Activated T-cell treated with anti-CD3 and anti-CD28 coated beads, Interleukin-2, amount 50 U/mL, for 72 hours (primary cell): ENCODE results near the gene ATN1. TPM values are rescaled to one million over a fixed set of nuclear protein-coding genes. Genes with fewer than 3 reads are reported as not detected.

ENCODE experiments used
- ATAC-seq, 2 donors: fragments of 150-1000 bp; cut with Tn5 transposase; replicated peaks in 1 of 2; 2 replicates each; pipeline ENCODE4 v1.10.0; 2021; ENCODE audit warnings: moderate library complexity in 2 of 2, mild to moderate bottlenecking in 1 of 2
- DNase-seq, 2 donors: peaks; one replicate each; pipeline ENCODE4 v3.0.0; 2021 to 2022; ENCODE audit warnings: mixed read lengths in 1 of 2
- H3K27ac Mint-ChIP-seq: one replicate; pipeline ENCODE4 v1.8.0; 2022; ENCODE audit warnings: mild to moderate bottlenecking, moderate library complexity, mixed read lengths
- H3K27me3 Mint-ChIP-seq: one replicate; pipeline ENCODE4 v1.8.0; 2022; ENCODE audit warnings: low read depth, mixed read lengths
- H3K36me3 Mint-ChIP-seq, 2 donors: one replicate each; pipeline ENCODE4 v1.8.0; 2022; ENCODE audit warnings: mixed read lengths in 2 of 2, mild to moderate bottlenecking in 1 of 2; ENCODE audit not compliant: insufficient read depth in 2 of 2
- H3K4me1 Mint-ChIP-seq: one replicate; pipeline ENCODE4 v1.8.0; 2022; ENCODE audit warnings: low read depth, mixed read lengths
- H3K4me3 Mint-ChIP-seq, 2 donors: one replicate each; pipeline ENCODE4 v1.8.0; 2022; ENCODE audit warnings: mild to moderate bottlenecking in 2 of 2, mixed read lengths in 2 of 2, moderate library complexity in 2 of 2
- H3K9me3 Mint-ChIP-seq, 2 donors: one replicate each; pipeline ENCODE4 v1.8.0; 2022; ENCODE audit warnings: mixed read lengths in 2 of 2
- total RNA-seq, 2 donors: library from RNA; stranded (reverse); gene quantifications; one replicate each; pipeline ENCODE4 v1.2.3, GENCODE V29; 2022

ATN1 gene
- total RNA-seq, 2 donors from 2014 or later: 51.4 to 64.9 TPM

DNA sequence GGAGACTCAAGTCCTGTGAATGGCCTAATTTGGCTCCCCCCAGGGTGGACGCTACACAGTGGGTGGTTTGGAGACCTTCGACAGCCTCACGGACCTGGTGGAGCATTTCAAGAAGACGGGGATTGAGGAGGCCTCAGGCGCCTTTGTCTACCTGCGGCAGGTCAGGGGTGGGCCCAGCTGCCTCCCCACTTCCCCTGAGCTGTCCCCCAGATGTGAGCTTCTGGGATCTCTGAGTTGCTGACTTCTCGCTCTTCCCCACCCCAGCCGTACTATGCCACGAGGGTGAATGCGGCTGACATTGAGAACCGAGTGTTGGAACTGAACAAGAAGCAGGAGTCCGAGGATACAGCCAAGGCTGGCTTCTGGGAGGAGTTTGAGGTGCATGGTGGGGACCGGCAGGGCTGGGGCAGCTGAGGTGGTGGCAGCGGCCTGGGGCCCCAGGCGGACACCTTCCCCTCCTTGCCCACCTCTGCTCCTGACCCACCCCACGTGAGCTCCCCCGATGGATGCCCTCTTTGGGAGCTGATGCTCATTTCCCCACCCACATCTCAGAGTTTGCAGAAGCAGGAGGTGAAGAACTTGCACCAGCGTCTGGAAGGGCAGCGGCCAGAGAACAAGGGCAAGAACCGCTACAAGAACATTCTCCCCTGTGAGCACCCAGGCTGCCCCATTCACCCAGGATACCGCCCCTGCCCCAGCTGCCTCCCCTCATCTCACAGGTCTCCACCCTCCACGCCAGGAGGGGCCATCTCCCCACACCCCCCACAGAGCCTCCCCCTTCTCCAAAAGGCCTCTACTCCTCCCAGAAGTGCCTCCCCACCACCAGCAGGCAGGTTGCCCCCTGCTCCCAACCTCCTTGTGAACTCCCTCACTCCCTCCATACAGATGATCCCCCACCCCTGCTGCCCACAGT is 27.6 kb downstream of the ATN1 start:
- ATAC-seq (no peak), DNase-seq (no peak)
- Mint-ChIP-seq H3K4me3 (peak overlapping the region; percentile 77 to 92), H3K27me3 (no peaks in the 10 kb centered on the region), H3K36me3 (peaks cover 8 to 21% of the 10 kb centered on the region in 2 donors), H3K4me1 (peaks cover 77% of the 10 kb centered on the region), H3K27ac (peak overlapping the region; percentile 99), H3K9me3 (no peaks in the 10 kb centered on the region)

DNA sequence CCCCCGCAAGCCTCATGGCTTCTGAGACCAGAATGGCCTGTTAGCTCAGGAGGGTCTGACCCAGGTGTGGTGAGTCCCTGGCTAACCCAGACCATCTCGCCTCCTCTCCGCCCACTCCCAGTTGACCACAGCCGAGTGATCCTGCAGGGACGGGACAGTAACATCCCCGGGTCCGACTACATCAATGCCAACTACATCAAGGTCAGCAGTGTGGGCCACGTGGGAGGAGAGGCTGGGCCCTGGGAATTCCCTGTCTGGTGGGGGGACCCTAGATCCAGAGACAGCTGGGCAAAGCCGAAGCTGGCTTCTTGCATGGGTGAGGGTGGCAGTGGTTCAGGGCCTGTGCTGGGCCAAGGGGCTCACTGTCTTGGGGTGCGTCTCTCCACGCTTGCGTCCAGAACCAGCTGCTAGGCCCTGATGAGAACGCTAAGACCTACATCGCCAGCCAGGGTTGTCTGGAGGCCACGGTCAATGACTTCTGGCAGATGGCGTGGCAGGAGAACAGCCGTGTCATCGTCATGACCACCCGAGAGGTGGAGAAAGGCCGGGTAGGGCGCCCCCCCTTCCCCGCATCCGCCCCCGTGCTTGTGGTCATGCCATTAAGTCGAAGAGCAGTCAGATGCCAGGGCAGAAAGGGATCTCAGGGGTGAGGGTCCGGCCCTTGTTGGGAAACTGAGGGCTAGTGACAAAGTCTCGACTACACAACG is 28.4 kb downstream of the ATN1 start:
- H3K36me3 Mint-ChIP-seq: peaks cover 8 to 23% of the 10 kb centered on the region in 2 donors
- peak overlapping the region; percentile 0 for H3K27ac Mint-ChIP-seq
- no peaks in the 10 kb centered on the region for H3K27me3 Mint-ChIP-seq
- no peak for DNase-seq
- no peaks in the 10 kb centered on the region for H3K9me3 Mint-ChIP-seq
- H3K4me3 Mint-ChIP-seq: peak overlapping the region; percentile 77 to 92
- no peak for ATAC-seq
- peaks cover 80% of the 10 kb centered on the region for H3K4me1 Mint-ChIP-seq

DNA sequence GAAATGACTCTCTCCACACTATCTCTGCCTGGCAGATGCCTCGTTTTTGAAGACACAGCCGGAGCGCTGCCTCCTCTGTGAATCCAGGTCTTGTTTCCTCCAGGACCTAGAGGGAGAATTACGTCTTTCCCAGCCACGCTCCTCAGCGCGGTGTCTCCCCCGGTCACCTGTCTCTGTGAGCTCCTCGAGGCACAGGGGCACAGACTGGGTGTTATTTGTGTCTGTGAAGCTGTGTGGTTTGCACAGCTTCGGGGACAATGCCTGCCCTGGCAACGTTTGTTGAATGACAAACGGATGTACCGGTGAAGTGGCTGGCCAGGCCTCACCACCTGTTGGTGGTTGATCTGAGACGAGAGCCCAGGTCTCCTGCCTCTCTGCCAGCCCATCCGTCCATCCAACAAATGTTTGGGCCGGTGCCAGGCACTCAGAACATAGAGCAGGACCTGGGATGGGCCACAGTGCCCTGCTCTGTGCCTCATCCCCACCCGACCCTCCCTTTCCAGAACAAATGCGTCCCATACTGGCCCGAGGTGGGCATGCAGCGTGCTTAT is 29.5 kb downstream of the ATN1 start:
- no peak for DNase-seq
- no peaks in the 10 kb centered on the region for H3K9me3 Mint-ChIP-seq

DNA sequence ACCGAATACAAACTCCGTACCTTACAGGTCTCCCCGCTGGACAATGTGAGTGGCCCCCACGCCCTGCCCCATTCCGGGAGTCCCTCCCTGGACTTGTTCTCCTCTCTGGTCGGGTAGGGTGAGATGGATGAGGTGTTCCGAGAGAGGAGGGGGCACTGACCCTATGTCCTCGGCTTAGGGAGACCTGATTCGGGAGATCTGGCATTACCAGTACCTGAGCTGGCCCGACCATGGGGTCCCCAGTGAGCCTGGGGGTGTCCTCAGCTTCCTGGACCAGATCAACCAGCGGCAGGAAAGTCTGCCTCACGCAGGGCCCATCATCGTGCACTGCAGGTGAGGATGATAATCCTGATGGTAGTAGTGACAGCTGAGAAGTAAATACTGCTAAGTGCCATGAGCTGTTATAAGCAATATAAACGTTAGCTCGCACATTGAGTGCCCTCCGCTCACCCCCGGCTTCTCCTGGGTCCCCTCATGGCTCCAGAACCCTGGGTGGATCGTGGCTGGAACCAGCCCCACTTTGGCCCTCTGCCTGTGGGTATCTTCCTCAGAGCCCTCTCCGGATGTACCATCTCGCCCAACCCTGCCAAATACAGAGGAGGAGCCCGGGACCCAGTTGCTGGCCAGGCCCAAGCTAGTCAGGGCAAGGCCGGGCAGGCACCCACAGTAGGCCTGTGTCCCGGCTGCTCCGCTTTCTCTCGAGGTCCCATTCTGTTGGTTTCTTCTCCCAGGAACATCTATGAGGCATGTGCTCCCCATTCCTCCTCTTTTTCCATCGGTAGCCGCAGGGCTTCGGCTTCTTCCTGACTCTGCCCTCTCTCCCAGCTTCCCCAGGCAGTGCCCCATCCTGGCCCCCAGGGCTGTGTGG is 30.2 kb downstream of the ATN1 start:
- peaks cover 2 to 13% of the 10 kb centered on the region in 2 donors for H3K36me3 Mint-ChIP-seq
- no peak for DNase-seq
- no peaks in the 10 kb centered on the region for H3K9me3 Mint-ChIP-seq
- peak overlapping the region; percentile 88 for H3K27ac Mint-ChIP-seq
- peak overlapping the region; percentile 93 for H3K4me3 Mint-ChIP-seq
- peaks cover 98% of the 10 kb centered on the region for H3K4me1 Mint-ChIP-seq
- ATAC-seq: no peak
- H3K27me3 Mint-ChIP-seq: no peaks in the 10 kb centered on the region

More for the DNA sequence above, 29.5 kb downstream of the ATN1 start:
- Mint-ChIP-seq H3K4me1 (peaks cover 91% of the 10 kb centered on the region), H3K4me3 (peak overlapping the region; percentile 77 to 92), H3K36me3 (peaks cover 7 to 20% of the 10 kb centered on the region in 2 donors), H3K27me3 (no peaks in the 10 kb centered on the region), H3K27ac (peak overlapping the region; percentile 66)
- no peak for ATAC-seq

DNA sequence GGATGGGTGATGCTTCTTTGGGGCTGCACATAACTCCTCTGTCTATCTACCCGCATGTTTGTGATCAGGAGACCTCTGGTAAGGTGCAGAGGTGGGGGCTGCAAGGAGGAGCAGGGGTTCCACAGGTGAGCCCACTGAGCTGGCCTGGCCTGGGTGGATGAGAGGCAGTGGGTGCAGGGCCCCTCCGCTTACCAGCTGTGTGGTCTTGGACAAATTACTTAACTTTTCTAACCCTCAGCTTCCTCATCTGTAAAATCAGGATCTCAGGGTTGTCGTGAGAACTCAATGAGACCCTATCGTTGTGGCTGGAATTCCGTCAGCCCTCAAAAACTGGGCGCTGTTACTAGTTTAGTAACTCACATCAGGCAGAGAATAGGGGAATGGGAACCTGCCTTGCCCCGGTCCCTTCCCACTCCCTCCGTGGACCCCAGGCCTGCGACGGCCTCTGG is 30.9 kb downstream of the ATN1 start:
- H3K27me3 Mint-ChIP-seq: no peaks in the 10 kb centered on the region

DNA sequence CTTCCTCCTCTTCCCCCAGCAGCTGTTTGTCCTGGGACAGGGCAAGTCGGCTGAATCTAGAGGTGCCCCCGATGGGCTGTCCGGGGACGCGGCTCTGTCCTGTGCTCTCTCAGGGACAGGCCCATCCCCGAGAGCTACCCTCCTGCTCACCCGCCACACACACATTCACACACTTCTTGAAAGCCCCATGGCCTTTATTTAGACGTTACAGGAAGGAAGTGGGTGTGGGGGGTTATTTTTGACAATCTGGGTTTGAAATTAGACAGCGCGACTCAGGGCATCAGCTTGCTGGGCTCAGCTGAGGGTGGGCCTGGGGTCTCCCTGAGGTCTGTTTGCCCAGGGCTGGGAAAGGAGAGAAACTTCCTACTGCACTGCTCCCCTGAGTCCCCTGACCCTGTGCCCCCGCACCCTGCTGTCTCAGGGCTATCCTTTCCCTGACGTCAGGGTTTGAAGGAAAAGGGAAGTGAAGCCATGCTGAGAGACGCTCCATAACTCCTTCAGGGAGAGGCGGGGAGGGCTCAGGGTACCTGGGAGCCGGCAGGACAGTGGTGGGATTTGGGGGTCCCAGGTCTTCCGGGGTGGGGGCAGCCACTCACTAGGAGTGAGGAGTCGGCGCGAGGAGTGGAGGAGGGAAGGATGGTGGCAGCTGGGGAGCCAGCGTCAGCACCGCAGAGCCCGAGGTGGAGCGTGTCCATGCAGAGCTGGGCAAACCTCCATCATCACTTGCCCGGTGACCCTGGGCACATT is 31.5 kb downstream of the ATN1 start:
- peak; percentile 78 for DNase-seq
- Mint-ChIP-seq H3K36me3 (peaks cover 2 to 13% of the 10 kb centered on the region in 2 donors), H3K4me3 (peak overlapping the region; percentile 93), H3K4me1 (peaks cover 92% of the 10 kb centered on the region), H3K9me3 (no peaks in the 10 kb centered on the region), H3K27me3 (no peaks in the 10 kb centered on the region), H3K27ac (peak overlapping the region; percentile 88)
- ATAC-seq: peak; percentile 52 to 54

More for the DNA sequence above, 30.9 kb downstream of the ATN1 start:
- ATAC-seq (no peak), DNase-seq (no peak)
- Mint-ChIP-seq H3K27ac (peak overlapping the region; percentile 88), H3K36me3 (peaks cover 2 to 13% of the 10 kb centered on the region in 2 donors), H3K4me1 (peaks cover 93% of the 10 kb centered on the region), H3K4me3 (peak overlapping the region; percentile 93), H3K9me3 (no peaks in the 10 kb centered on the region)

DNA sequence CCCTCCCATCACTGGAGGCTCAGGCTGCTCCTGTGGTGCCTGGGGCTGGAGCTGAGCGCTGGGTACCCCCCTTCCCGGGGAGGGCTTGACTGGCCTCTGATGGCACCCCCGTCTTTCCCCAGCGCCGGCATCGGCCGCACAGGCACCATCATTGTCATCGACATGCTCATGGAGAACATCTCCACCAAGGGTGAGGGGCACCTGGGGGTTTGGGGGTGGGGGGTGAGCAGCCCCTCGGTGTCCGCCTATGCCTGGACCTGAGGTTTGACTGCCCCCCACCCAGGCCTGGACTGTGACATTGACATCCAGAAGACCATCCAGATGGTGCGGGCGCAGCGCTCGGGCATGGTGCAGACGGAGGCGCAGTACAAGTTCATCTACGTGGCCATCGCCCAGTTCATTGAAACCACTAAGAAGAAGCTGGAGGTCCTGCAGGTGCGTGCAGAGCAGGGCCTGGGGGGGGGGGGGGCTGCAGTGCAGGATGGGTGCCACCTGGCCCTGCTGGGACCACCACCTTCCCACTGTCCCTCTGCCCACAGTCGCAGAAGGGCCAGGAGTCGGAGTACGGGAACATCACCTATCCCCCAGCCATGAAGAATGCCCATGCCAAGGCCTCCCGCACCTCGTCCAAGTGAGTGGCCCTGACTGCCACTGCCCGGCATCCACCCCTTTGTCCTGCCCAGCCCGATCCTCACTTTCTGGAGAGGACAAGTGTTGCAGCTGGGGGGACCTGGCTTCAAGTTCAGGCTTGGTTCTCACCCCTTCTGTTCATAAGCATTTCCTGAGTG is 32.2 kb downstream of the ATN1 start:
- no peak for DNase-seq
- no peak for ATAC-seq
- H3K27ac Mint-ChIP-seq: peak overlapping the region; percentile 2
- H3K4me1 Mint-ChIP-seq: peaks cover 92% of the 10 kb centered on the region
- peaks cover 0 to 11% of the 10 kb centered on the region in 2 donors for H3K36me3 Mint-ChIP-seq
- H3K27me3 Mint-ChIP-seq: no peaks in the 10 kb centered on the region
- H3K4me3 Mint-ChIP-seq: peak overlapping the region; percentile 93
- H3K9me3 Mint-ChIP-seq: no peaks in the 10 kb centered on the region

DNA sequence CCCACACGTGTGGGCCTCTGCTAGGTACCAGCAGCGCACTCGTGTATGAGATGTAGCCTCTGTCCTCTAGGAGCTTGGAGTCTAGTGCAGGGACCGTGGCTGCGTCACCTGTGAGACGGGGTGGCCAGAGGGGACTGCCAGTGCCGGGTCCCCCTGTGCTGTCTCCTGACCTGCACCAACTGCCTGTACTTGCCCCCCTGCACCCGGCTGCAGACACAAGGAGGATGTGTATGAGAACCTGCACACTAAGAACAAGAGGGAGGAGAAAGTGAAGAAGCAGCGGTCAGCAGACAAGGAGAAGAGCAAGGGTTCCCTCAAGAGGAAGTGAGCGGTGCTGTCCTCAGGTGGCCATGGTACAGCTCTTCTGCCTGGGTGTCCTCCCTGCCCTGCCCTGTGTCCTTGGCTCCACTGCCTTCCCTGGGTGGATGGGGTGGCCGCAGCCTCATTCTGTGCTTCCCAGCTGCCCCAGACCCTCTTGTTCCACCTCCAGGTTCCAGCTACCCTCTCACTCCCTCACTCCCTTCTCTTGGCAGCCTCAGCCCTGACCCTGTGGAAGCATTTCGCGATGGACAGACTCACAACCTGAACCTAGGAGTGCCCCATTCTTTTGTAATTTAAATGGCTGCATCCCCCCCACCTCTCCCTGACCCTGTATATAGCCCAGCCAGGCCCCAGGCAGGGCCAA is 33.0 kb downstream of the ATN1 start:
- peaks cover 92% of the 10 kb centered on the region for H3K4me1 Mint-ChIP-seq
- no peaks in the 10 kb centered on the region for H3K27me3 Mint-ChIP-seq
- H3K36me3 Mint-ChIP-seq: peaks cover 0 to 15% of the 10 kb centered on the region in 2 donors
- H3K4me3 Mint-ChIP-seq: peak overlapping the region; percentile 87 to 93
- peak overlapping the region; percentile 98 for H3K27ac Mint-ChIP-seq
- peak; percentile 61 to 67 for DNase-seq
- peak; percentile 25 to 50 for ATAC-seq
- H3K9me3 Mint-ChIP-seq: no peaks in the 10 kb centered on the region

DNA sequence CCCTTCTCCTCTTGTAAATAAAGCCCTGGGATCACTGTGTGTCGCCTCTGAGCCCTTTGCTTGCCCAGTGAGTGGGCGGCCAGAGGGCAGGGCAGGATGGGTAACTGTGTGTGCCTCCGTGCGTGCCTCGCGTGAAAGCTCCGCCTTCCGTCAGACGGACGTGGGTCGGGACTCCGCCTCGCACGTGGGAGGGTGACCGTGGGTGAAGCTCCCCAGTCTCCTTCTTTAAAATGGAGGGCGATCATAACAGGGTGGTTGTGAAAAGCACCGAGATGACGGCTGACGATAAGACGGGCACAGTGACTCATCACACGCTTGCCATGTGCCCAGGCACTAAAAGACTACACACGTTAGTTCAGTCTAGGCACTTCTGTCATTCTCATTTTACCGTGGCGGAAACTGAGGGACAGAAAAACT is 33.5 kb downstream of the ATN1 start:
- peak overlapping the region; percentile 98 for H3K27ac Mint-ChIP-seq
- H3K9me3 Mint-ChIP-seq: no peaks in the 10 kb centered on the region
- H3K4me3 Mint-ChIP-seq: peak overlapping the region; percentile 87 to 93
- H3K27me3 Mint-ChIP-seq: no peaks in the 10 kb centered on the region
- peak; percentile 90 to 95 for DNase-seq
- H3K36me3 Mint-ChIP-seq: peaks cover 1 to 15% of the 10 kb centered on the region in 2 donors
- peak; percentile 78 to 84 for ATAC-seq
- H3K4me1 Mint-ChIP-seq: peaks cover 92% of the 10 kb centered on the region

DNA sequence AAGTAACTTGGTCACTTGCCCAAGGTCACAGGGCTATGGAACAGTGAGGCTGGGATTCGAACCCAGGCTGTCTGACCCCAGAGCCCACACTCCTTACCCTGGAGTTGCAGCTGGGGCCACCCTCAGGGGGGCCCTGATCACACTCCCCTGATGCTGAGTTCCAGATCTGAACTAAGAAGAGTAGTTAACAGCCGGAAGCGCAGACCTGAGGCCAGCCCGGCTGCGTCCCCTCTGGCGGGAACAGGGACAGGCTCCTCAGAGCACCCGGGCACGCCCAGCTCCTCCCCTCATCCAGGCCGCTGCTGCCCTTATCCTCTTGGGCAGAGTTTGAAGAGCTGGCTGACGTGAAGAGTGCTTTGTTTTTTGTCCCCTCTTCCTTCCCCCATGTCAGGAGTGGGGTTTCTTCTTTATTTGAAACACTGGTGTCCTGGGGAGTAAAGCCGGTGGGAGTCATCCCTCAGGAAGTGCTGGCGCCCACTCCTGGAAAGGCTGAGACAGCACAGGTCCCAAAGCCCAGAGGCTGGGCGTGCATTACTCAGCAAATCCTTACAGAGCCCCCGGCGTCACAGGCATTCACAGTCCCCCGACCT is 34.0 kb downstream of the ATN1 start:
- Mint-ChIP-seq H3K27me3 (no peaks in the 10 kb centered on the region), H3K27ac (peak overlapping the region; percentile 98), H3K36me3 (peaks cover 4 to 17% of the 10 kb centered on the region in 2 donors), H3K4me3 (peak overlapping the region; percentile 87 to 93), H3K4me1 (peaks cover 92% of the 10 kb centered on the region), H3K9me3 (no peaks in the 10 kb centered on the region)
- peak; percentile 26 to 30 for ATAC-seq
- DNase-seq: peak; percentile 58 to 69
